Superior temporal gyrus (tissue), 1 donor: Measurements from ENCODE around the gene A1BG.
A peak's percentile ranks its signal among the peaks of the same experiment; 100 is the strongest.
"Not testable (repeated sequence)": the region's sequence is repeated elsewhere in the genome, so short reads cannot be mapped to it uniquely, and the experiment has no call there.

Experiments
- DNase-seq: peaks from one replicate; pipeline ENCODE4 v3.0.0-alpha.2; 2016; ENCODE audit errors: extremely low spot score

The A1BG gene

DNA sequence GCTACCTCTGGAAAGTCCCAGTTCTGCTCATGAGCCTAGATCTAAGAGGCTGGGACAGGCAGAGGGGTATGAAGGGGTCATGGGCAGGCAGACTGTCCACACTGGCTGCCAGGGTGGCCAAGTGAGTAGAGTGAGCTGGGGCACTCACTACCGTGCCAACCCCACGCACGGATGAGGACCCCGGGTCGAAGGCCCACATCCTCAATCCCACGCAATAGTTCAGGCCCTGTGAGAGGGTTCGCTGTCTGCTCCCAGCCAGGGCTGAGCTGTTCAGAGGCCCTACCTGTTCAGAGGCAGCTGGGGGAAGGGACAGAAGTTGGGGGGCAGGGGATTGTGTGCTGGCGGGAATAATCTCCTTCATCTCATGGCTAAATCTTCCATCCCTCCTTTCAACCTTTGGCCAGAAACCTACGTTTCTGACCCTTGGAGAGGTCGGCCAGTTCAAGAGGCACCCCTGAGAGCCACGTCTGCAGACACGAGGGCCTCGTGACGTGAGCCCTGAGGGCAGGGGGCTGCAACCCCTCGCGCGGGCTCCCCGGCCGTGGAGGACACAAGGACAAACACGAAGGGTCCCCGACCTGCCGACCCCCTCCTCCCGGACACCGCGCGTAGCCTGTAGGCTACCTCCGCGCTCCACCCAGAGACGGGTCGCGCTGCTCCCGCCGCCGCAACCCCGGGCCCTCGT, 32.7 kb upstream of the A1BG start:
- DNase-seq = no peak

DNA sequence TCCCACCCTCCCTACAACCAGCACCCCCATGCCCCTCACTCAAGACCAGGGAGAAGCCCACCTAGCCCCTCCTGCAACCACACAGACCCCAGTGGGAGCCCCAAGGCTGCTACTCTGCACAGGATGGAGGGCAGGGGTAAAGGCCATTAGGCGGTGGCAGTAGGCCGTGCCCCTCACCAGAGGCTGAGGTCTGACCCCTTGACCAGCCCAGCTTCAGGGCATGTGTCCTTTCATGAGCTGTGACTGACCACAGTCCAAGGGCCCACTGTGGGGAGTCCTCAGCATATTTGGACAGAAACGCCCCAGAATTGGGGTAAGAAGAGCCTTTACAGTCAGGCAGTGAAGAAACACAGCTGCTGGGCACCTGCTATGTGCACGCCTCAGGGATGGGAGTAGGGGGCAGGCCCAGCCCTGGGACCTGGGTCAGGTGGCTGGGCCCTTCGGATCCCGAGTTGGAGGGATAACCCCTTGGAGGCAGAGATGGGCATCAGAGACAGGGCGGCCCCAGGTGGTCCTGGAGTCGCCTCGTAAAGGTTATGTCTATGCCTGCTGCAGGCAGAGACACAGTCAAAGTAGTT, 32.1 kb upstream of the A1BG start:
- no peak for DNase-seq

DNA sequence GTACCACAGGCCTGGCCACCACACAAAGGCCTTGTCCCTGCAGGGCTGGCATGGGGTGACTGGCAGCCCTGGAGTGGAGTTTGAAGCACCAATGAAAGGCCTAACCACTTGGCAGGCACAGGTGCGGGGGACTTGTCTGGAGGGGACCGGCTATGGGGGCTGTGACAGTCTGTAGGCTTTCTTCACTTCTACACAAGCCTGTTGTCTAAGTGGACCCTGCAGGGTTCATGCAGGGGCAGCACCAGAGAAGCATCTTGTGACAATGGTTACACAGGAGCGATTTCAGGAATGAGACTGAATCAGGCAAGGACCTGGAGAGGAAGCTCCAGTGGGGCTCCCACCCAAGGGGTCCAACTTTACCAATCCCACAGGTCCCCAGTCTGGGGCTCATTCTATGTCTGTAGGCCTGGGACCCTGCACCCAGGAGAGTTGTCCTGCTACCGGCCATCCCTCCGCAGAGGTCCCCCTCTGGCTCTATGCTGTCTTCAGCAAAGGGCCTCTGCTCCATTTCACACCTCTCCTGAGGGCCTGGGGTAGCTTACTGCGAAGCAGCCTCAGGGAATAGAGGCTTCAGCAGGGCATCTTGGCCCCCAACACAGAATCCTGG, 29.8 kb upstream of the A1BG start:
- DNase-seq = no peak

DNA sequence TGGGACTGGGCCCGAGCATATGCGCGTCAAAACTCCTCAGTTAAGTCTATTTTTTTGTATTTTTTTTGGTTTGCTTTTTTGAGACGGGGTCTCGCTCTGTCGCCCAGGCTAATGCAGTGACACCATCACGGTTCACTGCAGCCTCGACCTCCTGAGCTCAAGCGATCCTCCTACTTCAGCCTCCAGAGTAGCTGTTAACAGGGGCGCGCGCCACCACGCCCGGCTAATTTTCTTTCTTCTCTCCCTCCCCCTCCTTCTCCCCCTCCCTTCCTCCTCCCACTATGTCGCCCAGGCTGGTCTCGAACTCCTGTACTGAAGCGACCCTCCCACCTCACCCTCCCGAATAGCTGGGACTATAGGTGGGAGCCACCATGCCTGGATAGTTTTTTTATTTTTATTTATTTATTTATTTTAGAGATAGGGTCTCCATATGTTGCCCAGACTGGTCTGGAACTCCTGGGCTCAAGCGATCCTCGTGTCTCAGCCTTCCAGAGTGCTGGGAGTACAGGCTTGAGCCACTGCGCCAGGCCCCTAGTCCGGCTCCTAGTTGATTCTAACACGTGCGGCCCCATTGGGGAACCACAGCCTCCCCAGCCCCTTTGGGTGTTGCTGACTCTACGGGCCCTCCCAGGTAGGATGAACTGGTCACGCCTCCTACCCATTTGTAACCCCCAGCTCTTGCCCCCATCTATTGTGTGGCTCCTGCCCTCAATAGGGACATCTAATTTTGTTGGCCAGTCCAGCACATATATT, 28.3 kb upstream of the A1BG start:
- no peak for DNase-seq

DNA sequence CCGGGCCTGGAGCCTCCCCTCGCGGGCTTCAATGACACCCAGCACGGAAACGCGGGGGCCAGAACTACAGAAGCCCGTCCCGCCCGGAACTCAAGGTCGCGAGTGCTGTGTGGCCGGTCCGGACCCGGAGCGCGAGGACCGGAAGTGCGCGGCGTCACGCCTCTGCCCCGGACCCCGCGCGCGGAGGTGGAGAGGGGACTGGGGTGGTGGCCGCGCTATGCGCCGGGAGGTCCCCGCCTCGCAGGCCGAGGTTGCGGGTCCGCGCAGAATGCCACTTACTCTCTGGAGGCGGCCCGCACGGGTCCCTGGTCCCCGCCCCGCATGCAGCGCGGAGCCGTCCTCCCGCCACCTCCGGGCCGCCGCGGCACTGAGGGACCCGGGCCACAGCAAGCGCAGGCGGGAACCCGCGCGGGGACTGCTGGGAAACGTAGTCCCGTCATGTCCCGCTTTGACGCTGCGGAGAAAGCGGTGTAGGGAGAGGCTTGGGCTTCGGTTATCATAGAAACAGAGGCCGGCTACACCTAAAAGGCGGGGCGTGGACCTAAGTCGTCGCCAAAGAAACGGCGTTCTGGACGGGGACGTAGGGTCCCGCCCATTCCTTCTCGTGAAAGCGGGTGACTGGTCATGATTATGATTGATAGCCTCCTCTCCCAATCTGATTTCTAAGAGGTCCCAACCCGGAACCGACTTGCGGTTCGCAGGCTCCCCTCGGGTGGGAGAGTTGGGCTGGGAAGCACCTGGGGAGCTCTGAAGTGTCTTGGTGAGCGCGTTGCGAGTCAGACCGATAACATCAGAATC, 27.6 kb upstream of the A1BG start, which contains the start of gene ZNF837:
ZNF837 (minus strand) TSS at position 369 of the 798 bp plus-strand sequence. CDS start 11,698 bp downstream, outside the sequence.
- DNase-seq = peak; percentile 99

DNA sequence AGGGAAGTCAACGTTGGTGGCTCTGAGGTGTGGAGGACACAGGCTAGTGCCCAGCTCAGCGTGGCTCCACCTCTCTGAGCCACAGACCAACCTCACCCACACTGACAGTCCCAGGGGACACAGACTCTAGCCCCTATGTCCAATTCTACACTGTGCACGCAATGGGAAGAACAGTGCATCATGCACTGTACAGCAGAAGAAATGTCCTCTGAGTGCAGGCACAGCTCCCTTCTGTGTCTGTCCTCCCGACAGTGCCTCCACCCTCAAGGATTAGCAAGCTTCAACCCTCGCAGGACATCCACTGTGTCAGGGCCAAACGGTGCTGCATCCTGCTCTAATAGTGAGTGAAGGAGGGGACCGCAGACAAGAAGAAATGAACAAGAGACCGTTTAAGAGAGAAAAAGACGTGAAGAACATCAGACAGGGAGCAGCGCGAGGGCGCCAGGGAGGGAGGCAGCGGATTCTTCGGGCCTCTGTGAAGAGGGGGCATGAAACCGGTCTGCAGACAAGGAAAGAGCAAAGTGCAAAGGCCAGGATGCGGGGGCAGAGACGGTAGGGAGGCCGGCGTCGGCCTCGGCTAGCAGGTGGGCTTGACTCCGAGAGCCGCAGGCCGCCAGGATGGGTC, 26.9 kb upstream of the A1BG start:
- DNase-seq = peak; percentile 45

DNA sequence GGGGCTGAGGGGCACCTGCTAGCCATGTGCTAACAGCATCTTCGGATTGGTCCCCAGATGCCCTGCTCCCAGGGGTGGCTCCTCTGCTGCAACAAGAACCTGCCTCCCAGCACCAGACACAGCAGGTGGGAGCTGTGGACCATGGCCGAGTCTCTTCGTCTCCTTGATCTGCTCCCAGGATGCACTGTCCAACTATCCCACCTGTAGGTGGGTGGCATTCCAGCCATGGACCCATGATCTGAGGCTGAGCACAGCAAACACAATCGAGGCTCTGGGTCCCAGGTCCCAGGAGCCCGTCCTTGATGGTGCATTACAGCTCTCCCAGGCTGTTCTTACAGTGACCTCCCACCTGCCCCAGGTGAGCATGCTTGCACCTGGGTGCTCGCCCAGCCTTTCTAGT, 26.0 kb upstream of the A1BG start:
- no peak for DNase-seq

DNA sequence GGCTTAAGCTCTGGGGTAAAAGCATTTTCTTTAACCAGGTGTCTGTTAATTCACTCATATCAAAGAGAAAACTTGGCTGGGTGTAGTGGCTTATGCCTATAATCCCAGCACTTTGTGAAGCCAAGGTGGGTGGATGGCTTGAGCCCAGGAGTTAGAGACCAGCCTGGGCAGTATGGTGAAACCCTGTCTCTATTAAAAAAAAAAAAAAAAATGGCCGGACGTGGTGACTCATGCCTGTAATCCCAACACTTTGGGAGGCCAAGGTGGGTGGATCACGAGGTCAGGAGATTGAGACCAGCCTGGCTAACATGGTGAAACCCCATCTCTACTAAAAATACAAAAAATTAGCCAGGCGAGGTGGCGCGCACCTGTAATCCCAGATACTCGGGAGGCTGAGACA, 23.4 kb upstream of the A1BG start:
- not testable (repeated sequence) for DNase-seq

DNA sequence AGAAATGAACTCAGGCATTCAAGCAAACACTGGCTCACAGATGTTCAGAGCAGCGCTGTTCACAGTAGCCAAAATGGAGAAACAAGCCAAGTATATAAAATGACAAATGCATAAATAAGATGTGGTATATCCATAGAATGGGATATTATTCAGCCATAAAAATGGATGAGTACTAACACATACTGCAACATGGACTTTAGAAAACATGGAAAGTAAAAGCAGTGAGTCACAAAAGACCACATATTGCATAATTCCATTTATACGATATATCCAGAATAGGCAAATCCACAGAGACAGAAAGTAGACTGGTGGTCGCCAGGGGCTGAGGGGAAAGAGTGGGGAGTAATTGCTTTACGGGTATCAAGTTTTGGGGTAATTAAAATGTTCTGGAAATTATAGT, 20.9 kb upstream of the A1BG start:
- no peak for DNase-seq

DNA sequence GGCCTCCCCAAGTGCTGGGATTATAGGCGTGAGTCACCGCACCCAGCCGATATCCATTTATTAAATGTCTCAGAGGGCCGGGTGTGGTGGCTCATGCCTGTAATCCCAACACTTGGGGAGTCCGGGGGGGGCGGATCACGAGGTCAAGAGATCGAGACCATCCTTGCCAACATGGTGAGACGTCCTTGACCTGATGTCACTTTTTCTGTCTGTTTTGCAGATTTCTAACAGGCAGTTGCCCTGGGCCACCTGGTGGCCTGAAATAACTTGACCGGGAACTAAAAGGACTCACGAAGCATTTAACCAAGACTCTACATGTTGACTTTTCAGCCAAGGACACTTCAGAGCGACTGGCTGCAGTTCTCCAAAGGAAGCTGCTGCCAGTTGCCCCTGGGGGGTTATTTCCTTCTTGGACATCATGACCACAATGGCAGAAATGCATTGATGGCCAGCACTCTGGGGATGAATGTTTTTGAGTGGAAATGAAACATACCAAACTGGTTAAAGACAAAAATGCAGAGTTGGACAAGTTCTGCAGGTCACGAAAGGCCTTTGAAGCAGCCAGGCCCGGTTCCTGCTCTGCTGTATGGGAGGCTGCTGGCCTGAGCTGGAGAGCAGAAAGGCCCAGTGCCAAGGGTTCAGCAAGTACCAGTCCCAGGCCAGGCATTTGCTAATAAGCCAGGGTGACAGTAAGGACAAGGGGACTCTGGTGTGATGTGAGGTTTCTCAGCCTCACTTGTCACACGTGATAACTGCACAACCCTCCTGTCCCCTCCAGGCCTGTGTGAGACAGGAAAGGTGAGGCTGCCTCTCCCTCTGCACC, 19.2 kb upstream of the A1BG start:
- no peak for DNase-seq

DNA sequence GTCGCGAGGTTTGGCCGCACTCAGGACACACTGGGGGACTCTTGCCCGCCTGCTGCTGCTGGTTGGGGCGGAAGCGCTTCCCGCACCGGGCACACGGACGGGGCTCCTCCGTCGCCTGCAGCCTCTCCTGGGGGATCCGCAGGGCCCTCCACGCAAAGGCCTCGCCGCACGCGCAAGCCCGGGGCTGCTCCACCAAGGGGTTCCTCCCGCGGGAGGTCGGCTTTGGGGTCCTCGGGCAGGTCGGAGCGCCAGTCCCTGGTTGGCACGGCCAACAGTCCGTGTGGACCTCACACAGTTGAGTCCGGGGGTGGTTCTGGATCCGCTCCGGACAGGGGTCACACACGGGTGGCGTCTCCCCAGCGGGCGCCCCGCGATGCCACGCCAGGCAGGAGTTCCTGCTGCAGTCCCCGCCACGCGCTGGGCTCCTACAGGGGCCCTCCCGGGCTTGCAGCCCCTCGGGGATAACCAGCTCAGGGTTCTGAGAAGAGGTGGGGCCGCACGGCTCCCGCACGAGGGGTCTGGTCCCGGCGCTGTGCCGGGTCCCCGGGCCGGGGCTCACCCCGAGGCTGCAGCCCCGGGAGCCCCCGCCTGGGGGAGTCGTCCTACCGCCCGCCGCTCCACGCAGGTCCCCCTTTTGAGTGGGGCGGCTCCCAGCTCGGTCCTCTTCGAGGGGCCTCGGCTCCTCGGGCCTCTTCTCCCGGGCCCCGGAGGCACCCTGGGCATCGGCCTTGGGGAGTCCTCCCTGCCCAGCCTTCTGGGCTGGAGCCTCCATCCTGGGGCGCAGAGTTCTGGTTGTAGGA, 15.5 kb upstream of the A1BG start:
- DNase-seq = no peak

DNA sequence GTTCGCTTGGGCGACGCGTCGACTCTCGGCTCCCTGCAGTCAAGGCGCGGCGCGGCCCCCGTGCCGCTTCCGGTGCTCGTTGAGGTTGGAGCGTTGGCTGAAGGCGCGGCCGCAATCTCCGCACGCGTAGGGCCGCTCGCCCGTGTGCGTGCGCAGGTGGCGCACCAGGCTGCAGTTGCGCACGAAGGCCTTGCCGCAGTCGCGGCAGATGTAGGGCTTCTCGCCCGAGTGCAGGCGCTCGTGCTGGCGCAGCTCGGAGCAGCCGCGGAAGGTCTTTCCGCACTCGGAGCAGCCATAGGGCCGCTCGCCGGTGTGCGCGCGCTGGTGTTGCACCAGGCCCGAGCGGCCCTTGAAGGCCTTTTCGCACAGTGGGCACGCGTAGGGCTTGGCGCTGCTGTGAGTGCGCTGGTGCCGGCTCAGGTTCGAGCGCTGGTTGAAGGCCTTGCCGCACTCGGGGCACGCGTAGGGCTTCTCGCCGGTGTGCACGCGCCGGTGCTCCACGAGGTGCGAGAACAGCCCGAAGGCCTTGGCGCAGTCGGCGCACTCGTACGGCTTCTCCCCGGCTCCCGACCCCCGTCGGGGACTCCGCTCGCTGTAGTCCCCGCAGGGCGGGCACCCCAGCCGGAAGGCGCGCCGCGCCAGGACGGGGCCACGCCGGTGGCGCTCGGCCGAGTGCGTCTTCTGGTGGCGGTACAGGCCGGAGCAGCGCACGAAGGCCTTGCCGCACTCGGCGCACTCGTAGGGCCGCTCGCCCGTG, 14.6 kb upstream of the A1BG start:
- no peak for DNase-seq

DNA sequence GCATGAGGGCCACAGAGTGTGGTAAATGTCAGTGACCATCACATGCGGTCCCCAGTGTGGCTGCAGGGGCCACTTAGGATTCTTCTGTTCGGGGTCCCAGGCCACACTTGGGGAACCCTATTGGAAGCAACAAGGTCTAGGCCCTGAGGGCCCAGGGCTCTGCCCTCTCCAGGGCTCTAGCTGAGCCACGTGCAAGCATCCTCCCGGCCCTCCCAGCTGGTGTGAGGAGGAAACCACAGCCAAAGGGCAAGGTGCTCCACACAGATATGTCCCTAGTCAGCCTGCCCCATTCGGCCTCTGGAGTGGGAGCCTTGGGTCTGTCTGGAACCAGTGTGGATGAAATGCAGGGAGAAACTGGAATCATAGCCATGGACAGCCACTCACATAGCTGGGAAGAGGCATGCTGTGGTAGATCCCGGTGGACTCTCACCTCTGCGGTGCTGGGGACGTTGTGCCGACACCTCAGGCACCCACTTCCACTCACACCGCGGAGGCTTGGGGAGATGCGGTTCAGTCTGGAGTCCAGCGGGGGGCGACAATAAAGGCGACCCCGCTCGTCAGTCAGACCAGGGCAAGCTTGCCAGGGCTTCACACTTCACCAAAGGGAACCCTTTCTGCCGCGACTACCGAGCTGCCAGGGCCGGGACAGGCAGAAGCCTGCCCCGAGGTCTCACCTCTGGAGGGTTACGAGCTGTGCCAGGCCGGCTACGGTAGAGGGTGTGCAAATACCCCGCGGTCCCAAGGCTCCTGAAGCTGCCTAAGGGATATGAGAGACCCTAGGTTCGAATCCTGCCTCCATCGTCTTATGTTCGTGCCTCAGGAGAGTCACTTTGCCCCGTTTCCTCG, 13.5 kb upstream of the A1BG start:
- no peak for DNase-seq

DNA sequence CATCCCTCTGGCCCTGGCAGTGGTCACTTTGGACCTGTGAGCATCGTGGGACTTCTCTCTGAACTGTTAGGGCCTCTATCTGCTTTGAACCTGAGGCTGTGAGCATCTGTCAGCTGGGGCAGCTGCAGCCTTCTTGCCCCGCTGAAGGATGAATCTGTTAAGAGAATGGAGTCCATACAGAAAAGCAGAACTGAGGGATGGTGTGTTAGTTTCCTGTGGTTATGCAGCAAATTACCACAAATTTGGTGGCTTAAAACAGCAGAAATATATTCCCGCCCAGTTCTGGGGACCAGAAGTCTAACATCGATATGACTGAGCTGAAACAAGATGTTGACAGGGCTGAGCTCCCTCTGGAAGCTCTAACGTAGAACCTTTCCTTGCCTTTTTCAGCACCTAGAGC, 10.9 kb upstream of the A1BG start:
- DNase-seq = no peak

DNA sequence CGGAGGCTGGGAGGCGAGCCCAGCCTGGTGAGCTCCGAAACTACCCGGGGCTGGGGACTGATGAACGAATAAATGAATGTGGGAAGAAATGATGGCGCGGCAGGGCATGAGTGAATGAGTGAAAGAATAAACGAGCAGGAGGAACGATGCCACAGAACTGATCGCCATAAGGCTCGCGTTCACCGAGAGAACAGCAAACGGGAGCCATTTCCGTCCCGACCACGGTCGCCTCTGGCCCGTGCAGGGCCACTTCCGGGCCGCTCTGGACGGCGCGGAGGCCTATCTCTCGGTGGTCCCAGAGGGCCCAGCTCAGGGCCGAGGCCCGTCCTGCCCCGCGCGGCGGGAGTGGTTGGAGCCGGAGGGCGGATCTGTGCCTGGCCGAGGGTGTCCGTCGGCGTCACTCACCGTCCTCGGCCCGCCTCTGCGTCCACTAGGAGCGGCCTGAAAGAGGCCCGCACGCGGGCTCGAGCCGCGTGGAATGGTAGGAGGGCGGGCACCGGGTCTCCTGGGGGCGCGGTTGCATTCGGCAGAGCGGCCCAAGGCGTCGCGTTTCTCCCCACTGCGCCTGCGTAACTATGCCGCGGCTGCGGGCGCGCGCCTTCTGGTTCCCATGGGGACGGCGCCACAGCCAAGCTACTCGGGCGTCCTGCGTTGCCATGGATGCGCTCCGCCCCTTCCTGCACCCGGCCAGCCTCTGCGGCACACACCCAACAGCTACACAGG, 9.1 kb upstream of the A1BG start, which contains the start of gene ZNF497:
ZNF497 (minus strand) TSS at position 480 of the 723 bp plus-strand sequence. CDS start 5,116 bp downstream, outside the sequence.
- peak; percentile 97 for DNase-seq

DNA sequence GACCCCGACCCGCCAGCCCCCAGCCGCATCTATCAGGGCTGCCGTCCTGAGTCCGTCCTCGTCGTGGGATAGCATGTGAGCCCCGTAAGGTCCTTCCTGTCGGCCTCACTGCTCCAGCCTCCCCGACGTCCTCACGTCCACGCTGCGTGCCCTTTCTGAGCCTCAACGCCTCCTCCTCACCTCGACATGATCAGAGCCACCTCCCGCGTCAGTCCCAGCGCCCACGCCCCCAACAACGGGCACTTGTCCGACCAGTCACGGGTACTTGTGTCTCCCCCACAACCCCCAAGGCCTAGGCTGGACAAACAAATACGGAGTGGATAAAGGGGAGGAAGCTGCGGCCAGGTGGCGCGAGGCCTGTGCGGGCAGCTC, 8.6 kb upstream of the A1BG start:
- no peak for DNase-seq

DNA sequence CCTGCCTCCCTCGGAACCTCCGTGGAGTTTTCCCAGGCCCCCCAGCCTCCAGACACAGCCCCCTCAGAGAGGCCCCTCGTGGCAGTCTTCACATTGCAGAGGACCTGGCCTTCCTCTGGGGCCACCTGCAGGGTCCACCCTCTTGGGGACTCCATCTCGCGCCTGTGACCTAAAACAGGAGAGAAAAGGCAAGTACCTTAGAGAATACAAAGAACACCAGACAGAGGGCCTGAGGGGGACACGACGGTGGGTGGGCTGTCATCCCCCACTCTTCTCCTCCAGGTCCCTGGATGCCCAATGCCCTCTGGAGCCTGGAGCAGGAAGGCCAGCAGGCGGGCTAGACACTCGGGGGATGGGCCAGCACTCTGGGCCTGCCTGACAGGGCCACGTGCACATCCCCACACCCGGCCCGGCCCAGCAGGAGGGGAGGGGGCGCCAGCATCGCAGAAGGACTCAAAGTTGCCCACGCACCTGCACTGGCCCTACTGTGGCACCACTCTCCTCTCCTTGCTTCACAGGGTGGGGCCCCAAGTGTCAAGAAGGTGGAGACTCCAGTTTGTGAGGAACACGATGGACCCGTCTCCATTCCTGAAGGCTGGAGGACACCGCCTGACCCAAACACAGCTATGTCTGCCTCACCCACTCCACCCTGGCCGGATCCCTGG, 4.3 kb upstream of the A1BG start:
- DNase-seq = no peak
